ENCODE measurements around the gene PAGE4. TPM values are rescaled to one million over a fixed set of nuclear protein-coding genes. Genes with fewer than 3 reads are reported as not detected.
A peak's percentile ranks its signal among the peaks of the same experiment; 100 is the strongest.

The PAGE4 gene, protein sequence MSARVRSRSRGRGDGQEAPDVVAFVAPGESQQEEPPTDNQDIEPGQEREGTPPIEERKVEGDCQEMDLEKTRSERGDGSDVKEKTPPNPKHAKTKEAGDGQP
- not detected in 2 replicates for total RNA-seq (2014; rRNA removed; shearing (Covaris generic))

DNA sequence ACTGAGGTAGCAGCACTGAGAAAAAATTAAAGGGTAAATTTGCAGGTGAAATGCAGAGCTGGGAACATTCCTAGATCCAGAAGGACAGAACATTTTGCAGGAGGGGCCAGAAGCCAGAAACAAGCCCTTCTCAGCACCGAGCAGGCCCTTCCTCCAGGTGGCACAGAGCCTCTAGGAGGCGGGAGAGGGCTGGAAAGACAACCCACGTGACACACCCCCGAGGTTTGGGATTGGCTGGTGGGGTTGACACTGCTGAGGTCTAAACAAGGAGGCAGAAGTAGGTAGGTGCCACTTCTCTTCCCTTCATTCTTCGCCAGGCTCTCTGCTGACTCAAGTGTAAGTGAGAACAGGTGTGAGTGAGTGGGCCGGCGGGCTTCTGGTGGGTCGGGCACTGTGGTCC, at the start of gene PAGE4:
Gene PAGE4 (plus strand): TSS at position 288 of the 400 bp plus-strand sequence. CDS start 1,126 bp downstream, outside the sequence.
- no peak for DNase-seq (ENCODE audit: low spot score)

DNA sequence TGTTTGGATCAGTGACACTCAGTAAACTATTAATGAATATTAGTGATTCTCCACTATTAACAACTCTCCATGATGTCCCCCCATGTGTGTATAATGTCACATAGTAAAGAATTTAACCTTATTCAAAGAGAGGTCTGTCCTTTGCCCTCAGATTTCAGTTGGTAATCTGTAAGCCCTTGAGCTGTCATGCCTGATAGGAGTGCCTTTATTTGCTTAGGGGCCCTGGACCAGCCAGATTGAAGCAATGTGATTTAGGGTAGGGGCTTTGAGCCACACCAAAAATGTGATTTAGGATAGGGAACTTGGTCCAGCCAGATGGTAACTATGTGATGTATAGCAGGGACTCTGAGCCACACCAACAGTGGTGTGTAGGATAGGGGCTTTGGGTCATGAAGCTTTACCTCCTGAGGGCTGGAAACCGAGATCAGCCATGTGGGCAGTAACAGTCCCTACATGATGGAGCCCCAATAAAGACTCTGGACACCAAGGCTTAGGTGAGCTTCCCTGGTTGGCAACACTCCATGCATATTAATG, 44.3 kb upstream of the PAGE4 start:
- DNase-seq (ENCODE audit: low spot score): no peak

DNA sequence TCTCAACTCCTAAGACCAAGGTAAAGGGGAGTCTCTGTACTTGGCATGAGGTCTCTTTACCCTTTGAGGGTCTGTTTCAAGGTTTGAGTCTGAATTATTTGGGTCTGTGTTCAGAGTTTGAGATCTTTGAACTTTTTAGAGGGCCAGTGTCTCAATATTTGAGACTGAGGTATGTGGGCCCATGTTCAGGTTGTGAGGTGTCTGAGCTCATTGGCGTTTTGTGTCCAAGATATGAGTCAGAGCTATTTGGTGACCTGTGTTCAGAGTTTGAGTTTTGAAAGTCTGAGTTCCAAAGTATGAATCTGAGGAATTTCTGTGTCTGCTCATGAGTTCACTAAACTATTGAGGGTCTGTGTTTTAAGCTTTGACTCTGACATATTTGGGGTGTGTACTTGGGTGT, 36.7 kb upstream of the PAGE4 start:
- DNase-seq (ENCODE audit: low spot score): no peak

DNA sequence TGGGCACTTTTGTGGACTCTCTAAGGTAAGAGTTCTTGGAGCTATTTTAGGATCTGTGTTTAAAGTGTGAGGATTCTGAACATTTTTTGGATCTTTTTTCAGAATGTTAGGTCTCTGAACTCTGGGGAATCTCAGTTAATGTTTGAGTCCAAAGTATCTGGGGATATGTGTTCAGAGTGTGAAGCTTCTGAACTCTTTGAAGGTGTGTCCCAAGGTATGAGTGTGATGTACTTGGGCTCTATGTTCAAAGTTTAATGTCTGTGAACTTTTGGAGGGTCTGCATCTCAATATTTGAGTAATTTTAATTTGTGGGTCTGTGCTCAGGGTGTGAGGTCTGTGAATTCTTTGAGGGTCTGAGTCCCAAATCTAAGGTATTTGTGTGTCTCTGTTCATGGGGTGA, 35.4 kb upstream of the PAGE4 start:
- DNase-seq (ENCODE audit: low spot score): no peak

DNA sequence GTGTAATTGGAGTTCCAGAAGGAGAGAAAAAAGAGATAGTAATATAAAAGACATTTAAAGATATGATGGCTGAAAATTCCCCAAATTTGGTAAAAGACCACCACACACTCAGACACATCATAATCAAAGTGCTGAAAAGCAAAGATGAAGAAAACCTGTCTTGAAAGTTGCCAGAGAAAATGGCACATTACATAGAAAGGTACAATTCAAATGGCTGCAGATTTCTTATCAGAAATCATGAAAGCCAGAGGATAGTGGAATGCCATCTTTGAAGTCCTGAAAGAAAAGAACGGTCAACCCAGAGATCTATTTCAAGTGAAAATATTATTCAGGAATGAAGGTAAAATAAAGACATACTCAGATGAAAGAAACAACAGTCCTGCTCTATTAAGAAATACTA, 29.3 kb upstream of the PAGE4 start:
- no peak for DNase-seq (ENCODE audit: low spot score)

DNA sequence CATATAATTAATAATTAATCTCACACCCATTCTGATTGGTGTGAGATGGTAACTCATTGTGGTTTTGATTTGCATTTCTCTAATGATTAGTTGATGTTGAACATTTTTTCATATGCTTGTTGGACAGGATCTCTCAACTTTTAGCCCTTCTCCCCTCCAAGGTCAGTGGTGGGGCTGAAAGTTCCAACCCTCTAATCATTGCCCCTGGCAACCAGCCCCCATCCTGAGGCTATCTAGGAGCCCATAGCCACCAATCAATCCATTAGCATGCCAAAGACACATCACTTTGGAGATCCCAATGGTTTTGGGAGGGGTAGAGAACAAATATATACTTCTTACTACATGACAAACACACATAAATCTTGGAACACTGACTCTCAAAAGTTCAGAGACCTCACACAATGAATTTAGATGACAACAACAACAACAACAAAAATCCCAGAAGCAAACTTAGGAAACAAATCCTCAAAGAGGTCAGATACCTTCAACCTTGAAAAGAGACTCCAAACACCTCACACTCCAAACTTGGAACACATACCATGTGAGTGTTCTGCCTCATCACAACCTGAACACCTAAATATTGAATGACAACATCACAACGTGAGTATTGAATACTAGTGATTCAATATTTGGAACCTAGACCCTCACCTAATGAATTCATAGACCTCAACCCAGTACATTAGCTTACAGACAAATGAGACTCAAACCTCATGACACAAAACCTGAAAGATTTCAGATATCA, 19.0 kb upstream of the PAGE4 start:
- DNase-seq (ENCODE audit: low spot score): no peak

DNA sequence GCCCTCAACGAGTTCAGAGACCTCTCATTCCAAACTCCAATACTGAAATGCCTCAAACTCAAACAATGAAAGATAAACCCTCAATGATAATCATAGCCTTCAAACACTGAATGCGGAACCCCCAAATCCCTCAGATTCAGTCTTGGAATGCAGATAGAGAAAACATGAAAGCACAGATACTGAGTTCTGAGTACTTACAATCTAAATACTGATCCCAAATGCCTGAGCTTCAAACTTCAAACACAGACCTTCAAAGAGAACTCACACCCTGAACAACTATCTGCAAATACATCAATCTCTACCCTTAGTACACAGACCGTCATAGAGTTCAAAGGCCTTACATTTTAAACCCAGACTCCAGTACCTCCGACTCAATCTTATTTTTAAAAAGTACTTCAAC, 16.9 kb upstream of the PAGE4 start:
- DNase-seq (ENCODE audit: low spot score): no peak

DNA sequence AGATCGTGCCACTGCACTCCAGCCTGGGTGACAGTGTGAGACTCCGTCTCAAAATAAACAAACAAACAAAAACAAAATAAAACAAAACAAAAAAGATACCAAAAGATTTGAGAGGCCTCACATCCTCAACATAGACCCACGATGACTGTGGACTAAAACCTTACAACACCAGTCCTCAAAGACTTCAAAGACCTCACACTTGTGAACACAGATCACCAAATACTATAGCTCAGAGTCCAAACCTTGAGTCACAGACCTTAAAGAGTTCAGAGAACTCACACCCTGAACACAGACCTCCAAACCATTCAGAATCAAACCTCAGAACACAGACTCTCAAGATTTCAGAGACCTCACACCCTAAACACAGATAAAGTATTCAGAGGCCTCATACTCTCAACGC, 12.7 kb upstream of the PAGE4 start:
- DNase-seq (ENCODE audit: low spot score): no peak

DNA sequence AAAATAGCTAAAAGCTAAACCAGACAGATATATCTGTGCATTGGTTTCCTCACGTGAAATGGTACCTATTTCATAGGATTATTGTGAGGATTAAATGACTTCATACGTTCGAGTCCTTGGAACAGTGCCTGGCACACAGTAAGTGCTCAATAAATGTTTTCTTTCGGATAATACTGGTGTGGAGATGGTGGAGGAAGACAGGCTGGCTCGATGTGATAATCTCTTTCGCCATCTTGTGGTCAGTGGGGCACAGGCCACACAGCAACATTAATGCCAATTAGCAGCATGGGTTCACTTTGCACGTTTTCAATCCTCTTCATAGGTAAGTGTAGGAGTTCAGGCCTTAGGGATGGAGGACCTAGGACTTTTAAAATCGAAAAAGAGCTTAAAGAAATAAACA, 9.3 kb downstream of the PAGE4 start:
- peak; percentile 44 for DNase-seq (ENCODE audit: low spot score)

DNA sequence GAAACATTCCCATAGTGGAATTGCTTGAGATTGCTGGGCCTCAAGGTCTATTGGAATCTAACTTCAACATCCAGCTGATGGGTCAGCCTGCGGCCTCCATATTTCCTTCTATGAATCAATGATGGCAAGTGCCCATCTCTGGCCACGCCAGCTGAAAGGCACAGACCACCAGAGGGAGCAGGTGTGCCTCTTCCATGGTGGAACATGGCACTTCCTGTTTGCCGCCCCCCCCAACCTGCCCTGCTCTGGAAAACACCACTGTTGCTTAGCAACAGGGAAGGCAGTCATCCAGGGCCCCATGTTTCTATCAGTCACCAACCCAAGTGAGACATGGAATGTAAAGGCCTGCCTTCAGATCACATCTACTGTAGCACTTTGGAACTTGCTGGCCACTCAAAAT, 11.6 kb downstream of the PAGE4 start:
- DNase-seq (ENCODE audit: low spot score): peak; percentile 84

DNA sequence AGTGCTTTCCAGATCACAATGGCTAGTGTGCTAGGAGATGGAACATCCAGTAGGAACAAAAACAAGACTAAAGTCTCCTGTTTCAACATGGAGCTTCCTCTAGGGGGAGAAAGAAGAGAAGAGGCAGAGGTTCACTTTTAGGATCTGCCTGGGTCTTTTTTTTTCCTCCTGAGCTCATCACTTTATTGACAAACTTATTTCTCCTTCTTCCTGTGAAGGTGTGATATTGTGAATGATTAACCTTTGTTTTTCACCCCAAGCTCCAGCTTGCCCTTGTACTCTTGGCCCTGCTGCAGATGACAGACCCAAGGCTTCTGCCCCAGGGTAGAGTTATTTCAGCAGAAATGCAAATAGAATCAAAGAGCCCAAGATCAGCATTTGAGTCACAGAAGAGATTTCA, 13.5 kb downstream of the PAGE4 start:
- no peak for DNase-seq (ENCODE audit: low spot score)

DNA sequence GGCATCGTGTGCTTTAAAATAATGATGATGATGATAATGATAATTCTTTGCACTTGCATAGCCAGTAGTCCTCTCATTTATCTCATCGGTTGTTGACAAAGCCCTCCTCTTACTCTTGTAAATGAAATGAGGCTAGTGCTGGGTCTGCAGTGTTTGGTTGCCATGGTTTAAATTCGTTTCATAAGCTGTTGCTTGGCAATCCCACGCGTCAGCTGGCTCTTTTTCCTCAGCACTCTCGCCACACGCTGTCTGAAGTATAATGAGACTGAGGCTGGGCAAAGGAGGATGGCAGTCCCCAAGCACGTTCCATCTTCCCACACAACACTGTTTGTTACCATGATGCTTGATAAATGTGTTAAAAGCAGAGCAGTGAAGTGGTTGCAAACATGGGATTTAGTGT, 15.5 kb downstream of the PAGE4 start:
- DNase-seq (ENCODE audit: low spot score): no peak

DNA sequence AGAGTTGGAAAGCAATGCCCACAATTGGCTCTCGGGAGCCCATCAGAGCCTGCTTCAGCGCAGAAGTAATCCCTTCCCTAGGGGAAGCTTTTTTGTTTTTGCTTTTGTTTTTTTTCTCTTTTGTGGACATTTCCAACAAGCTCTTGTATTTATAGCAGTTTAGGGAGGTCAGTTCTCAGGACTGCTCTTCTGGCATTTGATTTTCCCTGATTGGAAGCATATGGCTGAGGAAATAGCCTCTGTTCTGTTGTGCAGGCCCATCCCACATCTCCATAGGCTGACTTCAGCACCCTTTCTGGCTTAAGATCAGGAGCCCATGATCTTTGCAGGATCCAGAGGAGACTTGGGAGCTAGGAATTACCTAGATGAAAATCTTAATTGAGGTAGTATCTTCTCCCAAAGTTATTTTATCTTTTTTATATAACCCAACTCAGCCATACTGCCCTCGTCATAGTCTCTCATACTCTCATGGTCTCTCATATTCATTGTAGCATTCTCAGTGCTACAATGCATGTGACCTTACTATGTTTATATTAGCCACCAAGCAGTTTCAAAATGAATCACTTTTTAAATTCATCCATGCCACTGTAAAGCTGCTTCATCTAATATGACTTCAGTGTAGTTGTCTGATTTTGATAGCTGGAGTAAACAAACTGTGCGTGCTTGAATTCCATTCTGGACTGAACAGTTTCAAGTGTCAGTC, 16.7 kb downstream of the PAGE4 start:
- no peak for DNase-seq (ENCODE audit: low spot score)

DNA sequence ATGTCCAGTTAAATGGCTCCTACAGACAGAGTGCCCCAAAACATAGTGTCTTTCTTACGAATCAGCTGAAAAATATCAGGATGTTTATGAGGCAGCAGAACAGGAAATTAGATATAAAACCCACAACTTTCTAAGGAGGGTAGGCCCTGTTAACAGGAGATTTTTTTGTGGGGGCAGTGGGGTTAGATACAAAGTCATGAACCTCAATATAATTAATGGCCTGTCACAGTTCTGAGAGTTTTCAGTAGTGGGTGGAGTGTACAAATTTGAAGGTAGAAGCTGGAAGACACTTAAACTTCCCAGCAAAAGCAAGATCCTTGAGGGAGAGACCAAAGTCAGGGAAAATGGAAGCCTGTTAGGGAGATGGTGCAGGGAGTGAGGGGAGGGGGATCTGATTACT, 17.4 kb downstream of the PAGE4 start:
- DNase-seq (ENCODE audit: low spot score): no peak

DNA sequence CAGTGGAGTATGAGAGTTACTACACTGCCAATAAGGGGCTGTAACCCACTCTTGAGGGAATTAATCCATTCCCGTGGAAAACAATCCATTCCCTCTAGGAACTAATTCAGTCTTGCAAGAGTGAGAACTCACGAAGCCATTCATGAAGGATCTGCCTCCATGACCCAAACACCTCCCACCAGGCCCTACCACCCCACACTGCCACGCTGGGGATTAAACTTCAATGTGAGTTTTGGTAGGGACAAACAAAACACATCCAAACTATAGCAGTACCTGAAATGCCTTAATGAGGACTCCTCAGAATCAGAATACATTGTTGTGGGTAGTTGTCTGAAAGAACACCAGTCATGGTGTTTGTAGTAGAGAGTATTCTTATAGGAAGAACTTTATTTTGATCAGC, 19.2 kb downstream of the PAGE4 start:
- DNase-seq (ENCODE audit: low spot score): no peak

DNA sequence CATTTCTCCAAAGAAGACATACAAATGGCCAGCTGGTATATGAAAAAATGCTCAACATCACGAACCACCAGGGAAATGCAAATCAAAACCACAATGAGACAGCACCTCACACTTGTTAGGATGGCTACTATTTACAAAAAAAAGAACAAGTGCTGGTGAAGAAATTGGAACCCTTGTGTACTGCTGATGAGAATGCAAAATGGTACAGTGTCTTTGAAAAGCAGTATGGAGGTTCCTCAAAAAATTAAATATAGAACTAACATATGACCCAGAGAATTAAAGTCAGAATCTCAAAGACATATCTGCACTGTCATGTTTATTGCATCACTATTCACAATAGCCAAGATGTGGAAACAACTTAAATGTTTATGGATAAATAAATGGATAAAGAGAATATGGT, 20.9 kb downstream of the PAGE4 start:
- DNase-seq (ENCODE audit: low spot score): no peak

DNA sequence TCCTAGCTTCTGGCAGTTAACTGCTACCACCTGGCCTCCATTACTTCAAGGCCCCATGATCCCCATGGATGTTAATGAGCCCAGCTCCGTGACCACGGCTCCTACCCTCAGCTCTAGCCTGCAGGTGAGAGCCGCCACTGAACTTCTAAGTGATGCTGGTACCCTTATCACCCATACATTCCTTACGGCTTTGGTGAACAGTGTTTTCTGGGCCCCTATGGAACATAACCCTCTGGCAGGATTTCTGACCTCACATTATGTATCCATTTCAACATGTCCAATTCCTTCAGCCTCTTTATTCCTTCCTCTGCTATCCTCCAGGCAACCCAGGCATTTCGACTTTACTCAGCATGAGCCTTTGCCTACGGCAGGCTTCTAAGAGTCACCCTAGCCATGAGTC, 24.6 kb downstream of the PAGE4 start:
- no peak for DNase-seq (ENCODE audit: low spot score)

DNA sequence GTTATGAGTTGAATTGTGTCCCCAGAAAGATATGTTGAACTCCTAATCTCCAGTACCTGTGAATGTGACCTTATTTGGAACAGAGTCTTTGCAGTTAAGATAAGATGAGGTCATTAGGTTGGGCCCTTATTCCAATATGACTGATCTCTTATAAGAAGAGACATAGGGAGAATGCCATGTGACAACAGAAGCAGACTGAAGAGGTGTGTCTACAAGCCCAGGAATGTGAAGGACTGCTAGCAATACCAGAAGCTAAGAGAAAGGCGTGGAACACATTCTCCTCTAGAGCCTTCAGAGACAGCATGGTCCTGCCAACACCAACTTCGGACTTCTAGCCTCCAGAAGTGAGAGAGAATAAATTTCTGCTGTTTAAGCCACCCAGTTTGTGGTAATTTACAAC, 27.7 kb downstream of the PAGE4 start:
- DNase-seq (ENCODE audit: low spot score): no peak

DNA sequence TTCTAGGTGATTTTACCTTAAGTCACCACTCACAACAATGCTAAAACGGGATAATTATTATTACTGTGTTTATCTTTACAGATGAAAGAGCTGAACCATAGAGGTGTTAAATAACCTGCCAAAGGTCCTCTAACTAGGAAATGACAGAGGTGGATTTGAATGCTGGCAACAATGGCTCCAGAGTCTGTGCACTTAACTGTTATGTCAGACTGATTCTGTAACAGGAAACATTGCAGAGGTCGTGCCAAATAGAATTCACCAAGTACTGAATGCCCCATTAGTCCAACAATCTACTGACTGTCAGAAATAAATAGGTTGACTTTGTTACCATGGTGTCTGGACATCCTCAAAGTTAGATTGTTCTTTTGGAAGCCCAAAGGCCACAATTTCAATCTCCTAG, 29.2 kb downstream of the PAGE4 start:
- no peak for DNase-seq (ENCODE audit: low spot score)

DNA sequence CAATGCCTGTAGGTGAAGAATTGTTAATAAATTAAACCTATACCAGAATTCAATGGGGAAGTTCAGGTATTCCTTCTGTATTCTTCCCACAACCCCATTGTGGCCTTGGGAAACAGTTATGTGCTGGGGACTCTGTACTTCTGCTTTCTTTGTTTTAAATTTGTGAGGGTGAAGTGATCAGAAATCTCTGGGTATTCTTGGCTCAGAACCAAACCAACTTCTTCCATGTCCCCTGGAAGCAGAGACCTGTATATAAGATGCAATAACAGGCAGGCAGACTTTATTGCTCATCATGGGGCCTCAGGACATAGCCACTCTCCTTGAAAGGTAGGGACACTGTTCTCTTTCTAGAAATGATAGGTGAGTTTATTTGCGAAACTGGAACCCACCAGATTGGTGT, 30.4 kb downstream of the PAGE4 start:
- no peak for DNase-seq (ENCODE audit: low spot score)

DNA sequence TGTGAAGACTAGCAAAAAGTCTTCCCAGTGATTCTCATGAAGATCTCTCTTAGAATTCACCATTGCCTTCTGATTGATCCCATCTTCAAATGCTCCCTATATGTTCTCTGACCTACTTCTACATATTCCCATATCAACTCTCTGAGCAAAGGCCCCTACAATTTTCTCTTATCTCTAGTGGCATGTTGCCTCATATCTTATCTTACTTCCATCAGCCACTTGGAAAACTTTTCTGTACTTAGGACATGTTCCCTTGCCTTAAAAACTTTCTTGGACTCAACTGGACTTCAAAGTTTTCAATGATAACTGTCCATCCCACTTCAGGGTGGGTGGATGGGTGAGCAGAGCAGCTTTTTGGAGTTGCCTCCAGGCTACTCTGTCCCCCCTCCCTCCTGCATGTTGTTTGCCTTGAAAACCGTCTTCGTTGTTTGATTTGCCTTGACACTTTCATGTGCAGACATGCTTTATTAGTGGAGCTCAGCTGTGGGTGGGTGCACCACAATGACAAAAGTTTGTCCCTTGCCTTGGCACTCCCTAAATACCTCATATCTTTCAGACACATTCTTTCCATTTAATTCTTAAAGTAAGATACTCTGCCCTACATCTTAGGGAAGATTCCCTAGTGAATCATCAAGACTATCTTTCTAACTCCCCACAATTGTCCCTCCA, 31.9 kb downstream of the PAGE4 start:
- DNase-seq (ENCODE audit: low spot score): no peak

DNA sequence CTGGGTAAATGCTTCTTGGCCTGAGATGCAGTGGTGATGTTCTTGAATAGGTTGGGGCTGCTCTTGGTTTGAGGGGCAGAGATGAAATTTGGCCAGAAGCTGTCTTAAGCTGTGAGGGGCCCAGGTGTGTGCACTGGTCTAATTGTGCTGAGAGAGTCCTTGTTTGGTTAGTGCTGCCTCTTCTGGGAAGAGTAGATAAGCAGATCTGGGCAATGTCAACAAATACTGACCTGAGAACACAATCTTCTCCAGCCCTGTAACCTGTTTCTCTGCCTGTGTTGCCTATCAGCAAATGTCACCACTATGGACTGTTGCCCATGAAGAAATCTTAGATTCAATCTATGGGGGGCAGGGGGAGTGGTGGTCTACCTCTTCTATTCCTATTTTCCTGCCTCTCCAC, 33.0 kb downstream of the PAGE4 start:
- no peak for DNase-seq (ENCODE audit: low spot score)

DNA sequence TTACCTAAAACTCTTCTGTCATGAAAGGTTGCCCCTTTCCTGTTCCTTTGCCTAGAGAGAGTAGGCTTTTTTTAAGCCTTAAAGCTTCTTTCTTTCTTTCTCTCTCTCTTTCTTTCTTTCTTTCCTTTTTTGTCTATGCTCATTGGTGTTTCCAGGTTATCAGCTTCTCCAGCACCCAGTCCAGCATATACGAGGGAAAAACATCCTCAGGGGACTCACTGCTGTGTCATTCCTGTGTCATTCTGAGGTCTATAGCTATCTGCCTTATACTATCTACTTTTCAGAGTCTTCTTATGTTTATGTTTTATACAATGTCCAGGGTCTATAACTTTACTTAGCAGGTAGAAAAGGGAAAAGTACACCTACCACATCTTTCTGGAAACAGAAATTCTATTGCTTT, 39.6 kb downstream of the PAGE4 start:
- no peak for DNase-seq (ENCODE audit: low spot score)
